K562 (cell line): ENCODE data around the gene CHAC1. TPM values are rescaled to one million over a fixed set of nuclear protein-coding genes. Genes with fewer than 3 reads are reported as not detected.

Experiments used
- ADNP ChIP-seq: fragments of 200-800 bp; sonication (Bioruptor generic); IDR thresholded peaks from 2 replicates; pipeline ENCODE4 v1.6.1; 2016; ENCODE audit warnings: missing genetic modification characterization, missing compliant biosample characterization
- ARID1B ChIP-seq: fragments of 450-650 bp; IDR thresholded peaks from 2 replicates; pipeline ENCODE4 v1.6.1; 2016; ENCODE audit warnings: antibody characterized with exemption, mild to moderate bottlenecking, inconsistent platforms
- DMBX1 ChIP-seq: fragments of 250-450 bp; sonication (Bioruptor Pico); IDR thresholded peaks from 2 replicates; pipeline ENCODE4 v1.8.0; 2022; ENCODE audit warnings: inconsistent platforms, mild to moderate bottlenecking, moderate library complexity, borderline replicate concordance
- FOXA1 ChIP-seq: fragments of 450-650 bp; IDR thresholded peaks from 2 replicates; pipeline ENCODE4 v1.6.1; 2016; ENCODE audit warnings: mild to moderate bottlenecking, borderline replicate concordance
- HIVEP1 ChIP-seq: fragments of 250-450 bp; sonication (Bioruptor Pico); IDR thresholded peaks from 2 replicates; pipeline ENCODE4 v1.4.0; 2020; ENCODE audit warnings: mild to moderate bottlenecking
- HNRNPH1 ChIP-seq: fragments of 200-400 bp; formaldehyde crosslinking; optimal IDR thresholded peaks from 2 replicates; pipeline ENCODE3; 2017; ENCODE audit warnings: low read depth, mild to moderate bottlenecking, low read length, moderate library complexity
- POU5F1 ChIP-seq: fragments of 150-350 bp; IDR thresholded peaks from 2 replicates; pipeline ENCODE4 v1.6.1; 2014; ENCODE audit warnings: borderline replicate concordance, low read length, low read depth, mild to moderate bottlenecking; ENCODE audit not compliant: partially characterized antibody
- RBM14 ChIP-seq: fragments of 200-400 bp; formaldehyde crosslinking; IDR thresholded peaks from 2 replicates; pipeline ENCODE4 v1.6.1; 2018; ENCODE audit warnings: low read depth, mild to moderate bottlenecking, low read length, moderate library complexity, borderline replicate concordance; ENCODE audit not compliant: insufficient read depth
- RFX1 ChIP-seq: fragments of 450-650 bp; IDR thresholded peaks from 2 replicates; pipeline ENCODE4 v1.6.1; 2016; ENCODE audit warnings: mild to moderate bottlenecking, moderate library complexity
- SMAD4 ChIP-seq: fragments of 250-450 bp; sonication (Bioruptor Pico); conservative IDR thresholded peaks from 2 replicates; pipeline ENCODE4 v1.8.0; 2021; ENCODE audit warnings: inconsistent platforms, mild to moderate bottlenecking, moderate library complexity
- TAF9B ChIP-seq: fragments of 450-650 bp; IDR thresholded peaks from 2 replicates; pipeline ENCODE4 v1.6.1; 2018; ENCODE audit warnings: mild to moderate bottlenecking; ENCODE audit not compliant: partially characterized antibody
- TCF7 ChIP-seq: sonication (generic); IDR thresholded peaks from 2 replicates; pipeline ENCODE4 v1.6.1; 2016; ENCODE audit warnings: antibody characterized with exemption, borderline replicate concordance
- TGIF2 ChIP-seq: sonication (generic); formaldehyde crosslinking; IDR thresholded peaks from 2 replicates; pipeline ENCODE4 v1.8.1; 2022; ENCODE audit warnings: mild to moderate bottlenecking, missing genetic modification reagents, moderate library complexity
- ZBTB8A ChIP-seq: fragments of 450-650 bp; IDR thresholded peaks from 2 replicates; pipeline ENCODE4 v1.6.1; 2018; ENCODE audit warnings: mild to moderate bottlenecking, moderate library complexity; ENCODE audit not compliant: partially characterized antibody
- ZNF431 ChIP-seq: sonication (generic); formaldehyde crosslinking; IDR thresholded peaks from 2 replicates; pipeline ENCODE4 v1.8.0; 2022; ENCODE audit warnings: mild to moderate bottlenecking, missing genetic modification reagents
- polyA plus RNA-seq, 8 experiments: library from polyadenylated mRNA; depleted of rRNA in 4 of 8; stranded (reverse) in 5 of 8; unstranded in 3 of 8; fragments of >200 nt; fragmentation: Nextera tagmentation in 2 of 8; fragmentation: Illumina TruSeq in 1 of 8; extraction: Ambion mirVana in 2 of 8; extraction: Trizol in 1 of 8; gene quantifications; 2 replicates each; pipeline versions ENCODE4 v1.2.1 to v1.2.3, GENCODE V29; 2011 to 2014; ENCODE audit warnings: inconsistent platforms in 1 of 8, missing spikeins in 1 of 8
- total RNA-seq, 7 experiments: library from RNA; depleted of rRNA in 6 of 7; stranded (reverse); fragments of >200 nt in 6 of 7; fragmentation: Illumina TruSeq in 2 of 7; extraction: Trizol in 2 of 7; gene quantifications; 2 replicates each; pipeline versions ENCODE4 v1.2.1 to v1.2.3, GENCODE V29; 2011 to 2021; ENCODE audit warnings: low replicate concordance in 1 of 7
- TF ChIP-seq, protein P1 (sequence below): fragments of 450-650 bp; IDR thresholded peaks from 2 replicates; pipeline ENCODE4 v1.6.1; 2016; ENCODE audit warnings: missing biosample characterization, missing genetic modification characterization
- TF ChIP-seq, protein P2 (sequence below): sonication (generic); formaldehyde crosslinking; IDR thresholded peaks from 2 replicates; pipeline ENCODE4 v1.8.1; 2022; ENCODE audit warnings: missing genetic modification reagents
- TF ChIP-seq, protein P3 (sequence below): sonication (generic); formaldehyde crosslinking; IDR thresholded peaks from 2 replicates; pipeline ENCODE4 v1.8.0; 2022; ENCODE audit warnings: missing genetic modification reagents, mild to moderate bottlenecking, borderline replicate concordance
- TF ChIP-seq, protein P4 (sequence below), 2 experiments: fragments of 250-450 bp in 1 of 2; fragments of 450-650 bp in 1 of 2; sonication (Bioruptor Pico) in 1 of 2; IDR thresholded peaks; 2 replicates each; pipeline versions ENCODE4 v1.6.1 to v1.8.0; 2016 to 2021; ENCODE audit warnings: mild to moderate bottlenecking in 2 of 2, moderate library complexity in 2 of 2, missing compliant biosample characterization in 1 of 2, missing genetic modification characterization in 1 of 2
- TF ChIP-seq, protein P5 (sequence below), 2 experiments: fragments of 450-650 bp; IDR thresholded peaks; 2 replicates each; pipeline ENCODE4 v1.6.1; 2016

The CHAC1 gene
- total and polyA plus RNA-seq, 9 of the 15 experiments (the other 6 are each of a cell fraction or from before 2014, with no cell fraction given), result 0.47 to 39.0 (median 7.5) TPM

DNA sequence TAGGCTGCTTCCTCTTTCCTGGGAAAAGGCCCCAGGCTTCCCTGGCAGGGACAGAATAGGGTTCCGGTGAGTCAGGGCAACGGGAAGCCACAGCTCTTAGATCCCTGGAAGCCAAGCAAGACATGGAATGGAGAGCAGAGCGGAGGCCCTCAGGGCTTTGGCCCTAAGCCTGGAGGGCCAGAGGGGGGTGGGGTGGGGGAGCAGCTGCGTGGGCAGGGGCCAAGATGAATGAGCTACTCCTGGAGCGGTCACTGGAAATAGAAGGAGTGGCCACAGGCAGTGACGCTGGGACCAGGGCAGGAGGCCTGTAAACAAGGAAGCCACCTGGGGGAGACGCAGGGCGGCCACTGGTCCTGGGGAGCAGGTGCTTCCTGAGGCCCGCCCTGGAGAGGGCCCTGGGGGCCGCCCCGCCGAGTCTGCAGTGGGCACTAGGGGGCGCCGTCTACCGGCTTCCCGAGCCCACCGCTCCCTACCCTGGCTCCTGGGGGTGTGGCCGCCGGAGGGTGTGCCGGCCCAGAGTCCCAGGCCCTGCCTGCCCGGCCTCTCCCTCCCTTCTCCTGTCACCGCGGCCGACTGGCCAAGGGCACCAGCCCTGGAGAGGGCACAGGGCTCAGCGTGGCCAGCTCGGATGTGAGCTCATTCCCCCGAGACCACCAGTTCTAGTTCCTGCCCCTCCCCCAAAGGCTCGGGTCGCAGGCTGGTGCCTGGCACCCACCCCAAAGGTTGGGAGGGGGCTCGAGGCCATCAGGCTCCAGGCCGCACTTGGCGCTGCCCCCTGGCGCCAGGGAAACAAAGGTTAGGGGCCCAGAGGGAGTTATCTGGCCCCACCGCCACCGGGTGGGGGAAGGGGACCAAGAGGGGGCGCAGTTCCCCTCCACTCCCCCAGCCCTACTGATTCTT is 46.9 kb upstream of the CHAC1 start (continued):
- TF ChIP-seq RBM14 (no peak), DMBX1 (CRISPR knock-in tag) (no peak), ZBTB8A (no peak), POU5F1 (no peak), FOXA1 (no peak), HNRNPH1 (no peak), ZNF431 (CRISPR knock-in tag) (no peak), TCF7 (no peak), ARID1B (no peak), HIVEP1 (CRISPR knock-in tag) (no peak), TGIF2 (no peak), RFX1 (no peak), SMAD4 (CRISPR knock-in tag) (peak; percentile 39; the same call in 1 of the 2 replicates), TAF9B (no peak), ADNP (tag) (no peak)
- TF ChIP-seq, protein P1, sequence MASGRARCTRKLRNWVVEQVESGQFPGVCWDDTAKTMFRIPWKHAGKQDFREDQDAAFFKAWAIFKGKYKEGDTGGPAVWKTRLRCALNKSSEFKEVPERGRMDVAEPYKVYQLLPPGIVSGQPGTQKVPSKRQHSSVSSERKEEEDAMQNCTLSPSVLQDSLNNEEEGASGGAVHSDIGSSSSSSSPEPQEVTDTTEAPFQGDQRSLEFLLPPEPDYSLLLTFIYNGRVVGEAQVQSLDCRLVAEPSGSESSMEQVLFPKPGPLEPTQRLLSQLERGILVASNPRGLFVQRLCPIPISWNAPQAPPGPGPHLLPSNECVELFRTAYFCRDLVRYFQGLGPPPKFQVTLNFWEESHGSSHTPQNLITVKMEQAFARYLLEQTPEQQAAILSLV (tag), result no peak
- TF ChIP-seq, protein P2, sequence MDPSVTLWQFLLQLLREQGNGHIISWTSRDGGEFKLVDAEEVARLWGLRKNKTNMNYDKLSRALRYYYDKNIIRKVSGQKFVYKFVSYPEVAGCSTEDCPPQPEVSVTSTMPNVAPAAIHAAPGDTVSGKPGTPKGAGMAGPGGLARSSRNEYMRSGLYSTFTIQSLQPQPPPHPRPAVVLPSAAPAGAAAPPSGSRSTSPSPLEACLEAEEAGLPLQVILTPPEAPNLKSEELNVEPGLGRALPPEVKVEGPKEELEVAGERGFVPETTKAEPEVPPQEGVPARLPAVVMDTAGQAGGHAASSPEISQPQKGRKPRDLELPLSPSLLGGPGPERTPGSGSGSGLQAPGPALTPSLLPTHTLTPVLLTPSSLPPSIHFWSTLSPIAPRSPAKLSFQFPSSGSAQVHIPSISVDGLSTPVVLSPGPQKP (CRISPR knock-in tag), result no peak
- TF ChIP-seq, protein P3, sequence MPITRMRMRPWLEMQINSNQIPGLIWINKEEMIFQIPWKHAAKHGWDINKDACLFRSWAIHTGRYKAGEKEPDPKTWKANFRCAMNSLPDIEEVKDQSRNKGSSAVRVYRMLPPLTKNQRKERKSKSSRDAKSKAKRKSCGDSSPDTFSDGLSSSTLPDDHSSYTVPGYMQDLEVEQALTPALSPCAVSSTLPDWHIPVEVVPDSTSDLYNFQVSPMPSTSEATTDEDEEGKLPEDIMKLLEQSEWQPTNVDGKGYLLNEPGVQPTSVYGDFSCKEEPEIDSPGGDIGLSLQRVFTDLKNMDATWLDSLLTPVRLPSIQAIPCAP (CRISPR knock-in tag), result no peak
- TF ChIP-seq, protein P4, sequence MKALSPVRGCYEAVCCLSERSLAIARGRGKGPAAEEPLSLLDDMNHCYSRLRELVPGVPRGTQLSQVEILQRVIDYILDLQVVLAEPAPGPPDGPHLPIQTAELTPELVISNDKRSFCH (CRISPR knock-in tag; IDR thresholded peaks at IDR 0.05), result no peak
- TF ChIP-seq, protein P4 (tag; IDR thresholded peaks at IDR 0.05), result 0 out of 2 replicates have a peak, but pooled peaks have one; percentile 30
- TF ChIP-seq, protein P5, sequence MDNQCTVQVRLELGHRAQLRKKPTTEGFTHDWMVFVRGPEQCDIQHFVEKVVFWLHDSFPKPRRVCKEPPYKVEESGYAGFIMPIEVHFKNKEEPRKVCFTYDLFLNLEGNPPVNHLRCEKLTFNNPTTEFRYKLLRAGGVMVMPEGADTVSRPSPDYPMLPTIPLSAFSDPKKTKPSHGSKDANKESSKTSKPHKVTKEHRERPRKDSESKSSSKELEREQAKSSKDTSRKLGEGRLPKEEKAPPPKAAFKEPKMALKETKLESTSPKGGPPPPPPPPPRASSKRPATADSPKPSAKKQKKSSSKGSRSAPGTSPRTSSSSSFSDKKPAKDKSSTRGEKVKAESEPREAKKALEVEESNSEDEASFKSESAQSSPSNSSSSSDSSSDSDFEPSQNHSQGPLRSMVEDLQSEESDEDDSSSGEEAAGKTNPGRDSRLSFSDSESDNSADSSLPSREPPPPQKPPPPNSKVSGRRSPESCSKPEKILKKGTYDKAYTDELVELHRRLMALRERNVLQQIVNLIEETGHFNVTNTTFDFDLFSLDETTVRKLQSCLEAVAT (IDR thresholded peaks at IDR 0.05), result no peak
